Measurements from ENCODE around the gene PSMC1.

PSMC1 gene

GRCh38 chr14:90299408-90299807, 43.1 kb downstream of the PSMC1 start:
- Histone ChIP-seq H3K4me3 (ENCODE audit: insufficient read depth, low read length, poor library complexity, severe bottlenecking) (no peak overlapping the region), H2AFZ (ENCODE audit: low read depth, low read length, severe bottlenecking) (no peak overlapping the region), H3K27me3 (ENCODE audit: low read length) (no peaks in the 10 kb centered on the region), H3K36me3 (ENCODE audit: low read length) (peaks cover 4% of the 10 kb centered on the region; the same call in 1 of the 2 replicates), H3K9ac (ENCODE audit: low read length) (no peak overlapping the region), H3K79me2 (ENCODE audit: insufficient read depth, low read length) (no peaks in the 10 kb centered on the region), H3K9me2 (replicated peaks; ENCODE audit: insufficient read depth, low read length) (no peaks in the 10 kb centered on the region), H3K27ac (ENCODE audit: low read depth, low read length) (no peak overlapping the region), H3K4me2 (ENCODE audit: low read depth, low read length, poor library complexity, severe bottlenecking) (no peak overlapping the region), H3K9me3 (ENCODE audit: insufficient read depth, low read length) (no peaks in the 10 kb centered on the region), H4K20me1 (ENCODE audit: low read depth, low read length) (no peaks in the 10 kb centered on the region), H3F3A (ENCODE audit: insufficient read depth) (0 out of 2 replicates have a peak, but pooled peaks cover 6% of the 10 kb centered on the region)
- no peak for TF ChIP-seq CTCF (IDR thresholded peaks at IDR 0.05; ENCODE audit: insufficient read depth, low read length, poor library complexity, severe bottlenecking)
- no peak for TF ChIP-seq EZH2phosphoT487 (conservative IDR thresholded peaks at IDR 0.05; ENCODE audit: low read length)

- Histone ChIP-seq H4K20me1 (ENCODE audit: low read depth, low read length) (no peaks in the 10 kb centered on the region), H3K4me3 (ENCODE audit: insufficient read depth, low read length, poor library complexity, severe bottlenecking) (no peak overlapping the region), H3K79me2 (ENCODE audit: insufficient read depth, low read length) (no peaks in the 10 kb centered on the region), H3K9me2 (replicated peaks; ENCODE audit: insufficient read depth, low read length) (no peaks in the 10 kb centered on the region), H2AFZ (ENCODE audit: low read depth, low read length, severe bottlenecking) (no peak overlapping the region), H3K27ac (ENCODE audit: low read depth, low read length) (no peak overlapping the region), H3K27me3 (ENCODE audit: low read length) (no peaks in the 10 kb centered on the region), H3K9ac (ENCODE audit: low read length) (no peak overlapping the region), H3F3A (ENCODE audit: insufficient read depth) (0 out of 2 replicates have a peak, but pooled peaks cover 6% of the 10 kb centered on the region), H3K9me3 (ENCODE audit: insufficient read depth, low read length) (no peaks in the 10 kb centered on the region), H3K36me3 (ENCODE audit: low read length) (peaks cover 4% of the 10 kb centered on the region; the same call in 1 of the 2 replicates), H3K4me2 (ENCODE audit: low read depth, low read length, poor library complexity, severe bottlenecking) (no peak overlapping the region)
- TF ChIP-seq EZH2phosphoT487 (conservative IDR thresholded peaks at IDR 0.05; ENCODE audit: low read length) (no peak), CTCF (IDR thresholded peaks at IDR 0.05; ENCODE audit: insufficient read depth, low read length, poor library complexity, severe bottlenecking) (no peak)
Observed at GRCh38 chr14:90300611-90301047, 44.3 kb downstream of the PSMC1 start.

GRCh38 chr14:90301122-90301521, 44.8 kb downstream of the PSMC1 start:
- no peak overlapping the region for H3K9ac ChIP-seq (ENCODE audit: low read length)
- H2AFZ ChIP-seq (ENCODE audit: low read depth, low read length, severe bottlenecking) = no peak overlapping the region
- no peaks in the 10 kb centered on the region for H3K27me3 ChIP-seq (ENCODE audit: low read length)
- H3K27ac ChIP-seq (ENCODE audit: low read depth, low read length) = no peak overlapping the region
- no peaks in the 10 kb centered on the region for H3K9me2 ChIP-seq (replicated peaks; ENCODE audit: insufficient read depth, low read length)
- H3K36me3 ChIP-seq (ENCODE audit: low read length) = peaks cover 4% of the 10 kb centered on the region; the same call in 1 of the 2 replicates
- H3K4me3 ChIP-seq (ENCODE audit: insufficient read depth, low read length, poor library complexity, severe bottlenecking) = no peak overlapping the region
- no peaks in the 10 kb centered on the region for H3K79me2 ChIP-seq (ENCODE audit: insufficient read depth, low read length)
- no peaks in the 10 kb centered on the region for H4K20me1 ChIP-seq (ENCODE audit: low read depth, low read length)
- H3K4me2 ChIP-seq (ENCODE audit: low read depth, low read length, poor library complexity, severe bottlenecking) = no peak overlapping the region
- no peaks in the 10 kb centered on the region for H3K9me3 ChIP-seq (ENCODE audit: insufficient read depth, low read length)
- H3F3A ChIP-seq (ENCODE audit: insufficient read depth) = 0 out of 2 replicates have a peak, but pooled peaks cover 6% of the 10 kb centered on the region
- no peak for TF ChIP-seq EZH2phosphoT487 (conservative IDR thresholded peaks at IDR 0.05; ENCODE audit: low read length)
- no peak for TF ChIP-seq CTCF (IDR thresholded peaks at IDR 0.05; ENCODE audit: insufficient read depth, low read length, poor library complexity, severe bottlenecking)
